ENCODE measurements around the gene WDR33. TPM values are rescaled to one million over a fixed set of nuclear protein-coding genes. Genes with fewer than 3 reads are reported as not detected.
A peak's percentile ranks its signal among the peaks of the same experiment; 100 is the strongest.

The WDR33 gene
- total and polyA plus RNA-seq, 2 of the 13 experiments (the other 11 are each of a cell fraction or from before 2014, with no cell fraction given) = 54.9 to 78.2 TPM

DNA sequence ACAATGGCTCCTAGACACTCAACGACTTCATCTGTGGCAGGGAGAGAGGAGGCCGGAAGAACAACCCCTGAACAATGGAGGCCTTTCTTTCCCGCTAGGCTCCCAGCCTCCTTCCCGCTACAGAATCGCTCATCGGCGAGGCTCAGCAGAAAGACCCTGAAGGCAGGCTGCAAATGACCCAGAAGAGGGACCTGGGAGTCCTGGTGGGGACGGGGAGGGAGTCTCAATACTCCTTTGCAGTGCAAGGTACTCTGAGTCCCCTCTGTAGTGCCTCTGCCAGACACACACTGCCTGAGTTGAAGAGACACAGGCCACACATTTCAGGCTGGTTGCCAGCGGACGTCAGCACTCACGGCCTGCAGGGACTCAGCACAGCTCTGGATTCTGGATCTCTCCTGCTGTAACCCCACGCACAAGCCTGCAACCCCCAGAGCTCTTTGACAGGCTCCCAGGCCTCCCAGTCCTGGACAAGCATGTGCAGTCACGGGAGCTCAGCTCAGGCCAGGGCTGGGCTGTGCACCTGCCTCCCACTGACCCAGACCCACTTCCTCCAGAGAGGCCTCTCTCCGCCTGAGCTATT, 158.9 kb downstream of the WDR33 start:
- Histone ChIP-seq H3K79me2 (ENCODE audit: insufficient read depth, low read length) (no peaks in the 10 kb centered on the region), H2AFZ (ENCODE audit: low read length) (no peak overlapping the region), H3K9me3 (ENCODE audit: low read length) (no peaks in the 10 kb centered on the region), H3K27me3 (ENCODE audit: control insufficient read depth in 1 of 2, insufficient read depth in 2 of 2, low read length in 2 of 2) (peaks cover 6 to 71% of the 10 kb centered on the region in 2 experiments), H3K36me3 (replicated peaks in 1 of 2; ENCODE audit: control insufficient read depth in 1 of 2, insufficient read depth in 2 of 2, low read length in 2 of 2) (no peaks in the 10 kb centered on the region), H3K9ac (ENCODE audit: insufficient read depth, low read depth, low read length) (peak overlapping the region; percentile 48), H3K4me2 (ENCODE audit: low read depth, low read length) (peak overlapping the region; percentile 68), H3K4me3 (replicated peaks in 1 of 3; ENCODE audit: insufficient read depth in 1 of 3, low read depth in 2 of 3, low read length in 3 of 3) (peak overlapping the region in 2 of 3 experiments; percentile 12 to 58; a peak in 2 of 6 replicates), H3K27ac (ENCODE audit: extremely low read length, insufficient read depth, low read length) (no peak overlapping the region), H4K20me1 (ENCODE audit: insufficient read depth, low read length) (no peaks in the 10 kb centered on the region), H3K4me1 (ENCODE audit: insufficient read depth, low read length) (peaks cover 38% of the 10 kb centered on the region)
- peak; percentile 43 for ATAC-seq
- no peak for DNase-seq (ENCODE audit: low spot score)
- no TSS peak for BruUV-seq (replicated peaks)
- intact Hi-C loops (cut with micrococcal nuclease; ENCODE audit: unreplicated experiment) (no loop called here), in situ Hi-C loops (cut with HindIII; ENCODE audit: extremely low pct_ligation_motif_present, low pct_unique_long_range_greater_than_20kb) (no loop called here)
- no peak for FAIRE-seq
- CTCF ChIA-PET (ENCODE audit: low intra/inter-chr PET ratio, low total read pairs) = no interaction called here
- WGBS (ENCODE audit: low lambda C conversion rate) = 19% methylated on average over 14 of the region's 14 CpGs
- POLR2A ChIA-PET = no interaction called here
- TF ChIP-seq, protein P1, sequence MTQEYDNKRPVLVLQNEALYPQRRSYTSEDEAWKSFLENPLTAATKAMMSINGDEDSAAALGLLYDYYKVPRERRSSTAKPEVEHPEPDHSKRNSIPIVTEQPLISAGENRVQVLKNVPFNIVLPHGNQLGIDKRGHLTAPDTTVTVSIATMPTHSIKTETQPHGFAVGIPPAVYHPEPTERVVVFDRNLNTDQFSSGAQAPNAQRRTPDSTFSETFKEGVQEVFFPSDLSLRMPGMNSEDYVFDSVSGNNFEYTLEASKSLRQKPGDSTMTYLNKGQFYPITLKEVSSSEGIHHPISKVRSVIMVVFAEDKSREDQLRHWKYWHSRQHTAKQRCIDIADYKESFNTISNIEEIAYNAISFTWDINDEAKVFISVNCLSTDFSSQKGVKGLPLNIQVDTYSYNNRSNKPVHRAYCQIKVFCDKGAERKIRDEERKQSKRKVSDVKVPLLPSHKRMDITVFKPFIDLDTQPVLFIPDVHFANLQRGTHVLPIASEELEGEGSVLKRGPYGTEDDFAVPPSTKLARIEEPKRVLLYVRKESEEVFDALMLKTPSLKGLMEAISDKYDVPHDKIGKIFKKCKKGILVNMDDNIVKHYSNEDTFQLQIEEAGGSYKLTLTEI (CRISPR knock-in tag; conservative IDR thresholded peaks at IDR 0.05) = no peak
- TF ChIP-seq IRF2 (CRISPR knock-in tag; IDR thresholded peaks at IDR 0.05) (no peak), ZSCAN21 (CRISPR knock-in tag; IDR thresholded peaks at IDR 0.05; ENCODE audit: borderline replicate concordance) (0 out of 2 replicates have a peak, but pooled peaks have one; percentile 25), CREB1 (IDR thresholded peaks at IDR 0.05) (no peak), CREB1 (CRISPR knock-in tag; IDR thresholded peaks at IDR 0.05) (no peak), ZNF33B (CRISPR knock-in tag; IDR thresholded peaks at IDR 0.05) (0 out of 2 replicates have a peak, but pooled peaks have one; percentile 24), CSRNP1 (CRISPR knock-in tag; IDR thresholded peaks at IDR 0.05) (0 out of 2 replicates have a peak, but pooled peaks have one; percentile 62), MED8 (CRISPR knock-in tag; IDR thresholded peaks at IDR 0.05; ENCODE audit: insufficient replicate concordance) (peak; percentile 20), KDM5B (CRISPR knock-in tag; IDR thresholded peaks at IDR 0.05; ENCODE audit: borderline replicate concordance) (peak; percentile 36; the same call in 1 of the 2 replicates), U2AF1 (optimal IDR thresholded peaks at IDR 0.05; ENCODE audit: low read depth, low read length) (no peak), ZNF567 (CRISPR knock-in tag; IDR thresholded peaks at IDR 0.05; ENCODE audit: borderline replicate concordance) (no peak), ZNF883 (CRISPR knock-in tag; IDR thresholded peaks at IDR 0.05; ENCODE audit: not compliant biosample characterization) (peak; percentile 12), POGZ (CRISPR knock-in tag; IDR thresholded peaks at IDR 0.05) (peak; percentile 73)
- TF ChIP-seq, protein P2, sequence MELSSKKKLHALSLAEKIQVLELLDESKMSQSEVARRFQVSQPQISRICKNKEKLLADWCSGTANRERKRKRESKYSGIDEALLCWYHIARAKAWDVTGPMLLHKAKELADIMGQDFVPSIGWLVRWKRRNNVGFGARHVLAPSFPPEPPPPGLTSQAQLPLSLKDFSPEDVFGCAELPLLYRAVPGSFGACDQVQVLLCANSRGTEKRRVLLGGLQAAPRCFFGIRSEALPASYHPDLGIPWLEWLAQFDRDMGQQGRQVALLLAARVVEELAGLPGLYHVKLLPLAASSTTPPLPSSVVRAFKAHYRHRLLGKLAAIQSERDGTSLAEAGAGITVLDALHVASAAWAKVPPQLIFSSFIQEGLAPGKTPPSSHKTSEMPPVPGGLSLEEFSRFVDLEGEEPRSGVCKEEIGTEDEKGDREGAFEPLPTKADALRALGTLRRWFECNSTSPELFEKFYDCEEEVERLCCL (CRISPR knock-in tag; IDR thresholded peaks at IDR 0.05; ENCODE audit: borderline replicate concordance) = no peak
- TF ChIP-seq, protein P3, sequence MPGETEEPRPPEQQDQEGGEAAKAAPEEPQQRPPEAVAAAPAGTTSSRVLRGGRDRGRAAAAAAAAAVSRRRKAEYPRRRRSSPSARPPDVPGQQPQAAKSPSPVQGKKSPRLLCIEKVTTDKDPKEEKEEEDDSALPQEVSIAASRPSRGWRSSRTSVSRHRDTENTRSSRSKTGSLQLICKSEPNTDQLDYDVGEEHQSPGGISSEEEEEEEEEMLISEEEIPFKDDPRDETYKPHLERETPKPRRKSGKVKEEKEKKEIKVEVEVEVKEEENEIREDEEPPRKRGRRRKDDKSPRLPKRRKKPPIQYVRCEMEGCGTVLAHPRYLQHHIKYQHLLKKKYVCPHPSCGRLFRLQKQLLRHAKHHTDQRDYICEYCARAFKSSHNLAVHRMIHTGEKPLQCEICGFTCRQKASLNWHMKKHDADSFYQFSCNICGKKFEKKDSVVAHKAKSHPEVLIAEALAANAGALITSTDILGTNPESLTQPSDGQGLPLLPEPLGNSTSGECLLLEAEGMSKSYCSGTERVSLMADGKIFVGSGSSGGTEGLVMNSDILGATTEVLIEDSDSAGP (CRISPR knock-in tag; IDR thresholded peaks at IDR 0.05; ENCODE audit: borderline replicate concordance) = peak; percentile 54; the same call in 1 of the 2 replicates
- TF ChIP-seq, protein P4, sequence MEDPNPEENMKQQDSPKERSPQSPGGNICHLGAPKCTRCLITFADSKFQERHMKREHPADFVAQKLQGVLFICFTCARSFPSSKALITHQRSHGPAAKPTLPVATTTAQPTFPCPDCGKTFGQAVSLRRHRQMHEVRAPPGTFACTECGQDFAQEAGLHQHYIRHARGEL (CRISPR knock-in tag; IDR thresholded peaks at IDR 0.05) = 0 out of 2 replicates have a peak, but pooled peaks have one; percentile 65
